ENCODE results near the gene C1RL. TPM values are rescaled to one million over a fixed set of nuclear protein-coding genes. Genes with fewer than 3 reads are reported as not detected.
A peak's percentile ranks its signal among the peaks of the same experiment; 100 is the strongest.

Gene C1RL
- total and polyA plus RNA-seq, 2 experiments from 2014 or later: 26.4 to 64.5 TPM

DNA sequence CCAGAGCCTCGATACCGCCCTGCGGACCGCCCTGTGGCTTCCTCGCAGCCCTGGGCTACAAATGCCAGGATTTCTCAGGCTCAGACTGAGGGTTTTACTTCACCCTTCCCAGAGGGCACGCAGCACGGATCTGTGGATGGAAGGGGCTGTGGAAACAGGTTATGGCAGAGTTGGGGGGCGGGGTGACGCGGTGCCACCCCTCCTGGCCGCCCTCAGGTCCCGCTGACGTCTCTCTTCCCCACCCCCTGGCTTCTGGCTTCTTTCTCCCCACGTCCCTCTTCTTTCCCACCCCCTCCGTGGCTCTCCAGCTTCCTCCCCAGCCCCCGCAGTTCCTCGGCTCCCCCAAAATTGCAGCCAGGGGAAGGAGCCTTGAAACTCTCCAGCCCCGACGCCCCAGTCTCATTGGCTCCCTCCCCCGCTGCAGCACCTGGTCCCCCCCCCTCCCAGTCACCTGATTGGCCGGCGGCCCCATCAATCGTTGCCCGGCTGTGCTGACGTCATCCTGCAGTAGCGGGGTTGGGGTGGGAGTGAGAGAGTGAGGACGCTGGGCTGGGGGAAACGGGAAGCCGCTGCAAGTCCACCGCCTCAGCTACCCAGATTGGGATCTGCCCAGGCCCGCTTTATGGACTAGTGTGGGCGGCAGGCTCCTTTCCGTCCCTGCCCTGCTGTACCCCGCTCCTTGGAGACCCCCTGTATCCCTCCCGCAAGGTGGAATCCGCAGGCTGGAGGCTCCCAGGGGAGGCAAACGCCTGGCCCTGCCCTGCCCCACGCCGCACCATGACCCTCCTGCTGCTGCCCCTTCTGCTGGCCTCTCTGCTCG, 21.1 kb upstream of the C1RL start, which contains the start of gene CLSTN3:
CLSTN3 (plus strand) TSS at position 500 of the 820 bp plus-strand sequence; CDS start at position 778, 278 bp downstream.
- H3K27ac ChIP-seq: peak within 1 kb of the TSS; percentile 89
- H3K4me2 ChIP-seq: peak within 1 kb of the TSS; percentile 100
- H3K9me3 ChIP-seq (ENCODE audit: low read depth): no peaks in the 10 kb centered on the region
- H4K20me1 ChIP-seq (ENCODE audit: insufficient read depth, poor library complexity, severe bottlenecking): no peaks in the 10 kb centered on the region
- peak; percentile 92 for DNase-seq (ENCODE audit: low spot score)
- TF ChIP-seq, protein P1, sequence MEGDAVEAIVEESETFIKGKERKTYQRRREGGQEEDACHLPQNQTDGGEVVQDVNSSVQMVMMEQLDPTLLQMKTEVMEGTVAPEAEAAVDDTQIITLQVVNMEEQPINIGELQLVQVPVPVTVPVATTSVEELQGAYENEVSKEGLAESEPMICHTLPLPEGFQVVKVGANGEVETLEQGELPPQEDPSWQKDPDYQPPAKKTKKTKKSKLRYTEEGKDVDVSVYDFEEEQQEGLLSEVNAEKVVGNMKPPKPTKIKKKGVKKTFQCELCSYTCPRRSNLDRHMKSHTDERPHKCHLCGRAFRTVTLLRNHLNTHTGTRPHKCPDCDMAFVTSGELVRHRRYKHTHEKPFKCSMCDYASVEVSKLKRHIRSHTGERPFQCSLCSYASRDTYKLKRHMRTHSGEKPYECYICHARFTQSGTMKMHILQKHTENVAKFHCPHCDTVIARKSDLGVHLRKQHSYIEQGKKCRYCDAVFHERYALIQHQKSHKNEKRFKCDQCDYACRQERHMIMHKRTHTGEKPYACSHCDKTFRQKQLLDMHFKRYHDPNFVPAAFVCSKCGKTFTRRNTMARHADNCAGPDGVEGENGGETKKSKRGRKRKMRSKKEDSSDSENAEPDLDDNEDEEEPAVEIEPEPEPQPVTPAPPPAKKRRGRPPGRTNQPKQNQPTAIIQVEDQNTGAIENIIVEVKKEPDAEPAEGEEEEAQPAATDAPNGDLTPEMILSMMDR (IDR thresholded peaks at IDR 0.05; ENCODE audit: poor library complexity): no peak
- no peak for TF ChIP-seq EZH2 (IDR thresholded peaks at IDR 0.05; ENCODE audit: borderline replicate concordance)
- TF ChIP-seq EZH2phosphoT487 (IDR thresholded peaks at IDR 0.05; ENCODE audit: low read depth, severe bottlenecking, unreplicated experiment): no peak
- H3K79me2 ChIP-seq: peaks cover 7% of the 10 kb centered on the region
- 2% methylated on average over 25 of the region's 40 CpGs for WGBS (ENCODE audit: low lambda C conversion rate, missing lambda C conversion rate)
- peak within 1 kb of the TSS; percentile 70 for H2AFZ ChIP-seq
- peak within 1 kb of the TSS; percentile 50 for H3K4me3 ChIP-seq
- H3K4me1 ChIP-seq (ENCODE audit: insufficient read depth): peaks cover 6% of the 10 kb centered on the region
- no peaks in the 10 kb centered on the region for H3K36me3 ChIP-seq (replicated peaks; ENCODE audit: insufficient read depth, low read depth)
- no peaks in the 10 kb centered on the region for H3K27me3 ChIP-seq
- no peaks in the 10 kb centered on the region for H3K9me2 ChIP-seq (replicated peaks; ENCODE audit: insufficient read depth)

DNA sequence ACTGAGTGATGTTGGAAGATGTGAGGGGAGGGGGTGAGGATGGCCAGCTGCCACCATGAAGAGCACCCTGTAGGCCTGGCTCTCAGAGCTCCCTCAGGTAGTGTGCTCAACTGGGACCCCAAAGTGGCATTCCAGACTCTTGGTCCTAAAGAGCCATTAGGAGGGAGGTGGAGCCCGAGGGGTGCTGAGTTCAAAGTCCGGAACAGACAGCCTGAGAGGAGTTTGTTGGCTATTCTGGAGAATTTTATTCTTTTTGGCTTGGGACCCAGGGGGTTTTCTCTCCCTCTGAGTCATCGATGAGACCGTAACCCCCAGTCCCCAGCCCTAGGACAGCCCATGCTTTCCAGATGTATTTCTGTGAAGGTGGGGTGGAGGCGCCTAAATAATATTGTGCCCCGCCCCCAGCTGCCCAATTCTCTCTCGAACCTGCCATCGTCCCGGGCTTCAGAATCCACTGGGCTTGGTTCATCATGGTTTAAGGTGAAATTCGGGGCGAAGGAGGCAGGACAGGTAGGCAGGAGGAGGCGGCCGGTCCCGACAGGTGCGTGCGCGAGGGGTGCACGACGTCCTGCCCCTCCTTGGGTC, 20.4 kb upstream of the C1RL start:
- WGBS (ENCODE audit: low lambda C conversion rate, missing lambda C conversion rate): 10% methylated on average over 19 of the region's 19 CpGs

DNA sequence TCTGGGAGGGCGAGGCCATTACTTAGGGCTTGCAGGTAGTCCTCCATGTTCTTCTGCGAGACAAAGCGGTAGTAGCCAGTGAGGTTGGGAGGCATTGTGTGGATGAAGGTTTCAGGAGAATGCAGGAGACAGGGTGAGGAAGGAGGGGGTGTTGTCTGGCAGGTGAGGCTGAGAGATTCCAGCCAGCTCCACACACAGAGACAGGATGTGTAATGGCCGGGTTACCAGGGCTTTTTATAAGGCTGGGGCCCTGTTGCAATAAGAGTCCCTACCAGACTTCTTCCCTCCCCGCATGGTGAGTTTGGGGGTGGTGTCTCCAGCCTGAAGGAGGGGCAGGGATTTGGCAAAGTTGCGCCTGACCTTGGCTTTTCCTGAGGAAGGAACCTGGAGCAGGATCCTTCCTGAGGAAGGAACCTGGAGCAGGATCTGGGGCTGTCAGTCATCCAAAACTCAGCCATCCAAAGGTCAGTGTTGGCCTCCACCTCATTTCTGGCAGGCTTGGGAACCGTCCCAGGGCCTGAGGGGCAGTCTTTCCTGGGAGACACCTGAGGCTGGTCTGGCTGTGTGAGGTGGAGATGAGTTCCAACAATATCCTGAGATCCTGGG, 19.8 kb upstream of the C1RL start, which contains the start of gene RBP5:
RBP5 (minus strand) TSS at position 209 of the 606 bp plus-strand sequence; CDS start at position 95, 114 bp downstream.
- H3K27ac ChIP-seq: peak within 1 kb of the TSS; percentile 89
- H3K4me3 ChIP-seq: peak within 1 kb of the TSS; percentile 50
- H4K20me1 ChIP-seq (ENCODE audit: insufficient read depth, poor library complexity, severe bottlenecking): no peaks in the 10 kb centered on the region
- H2AFZ ChIP-seq: peak within 1 kb of the TSS; percentile 70
- TF ChIP-seq, protein P1 (IDR thresholded peaks at IDR 0.05; ENCODE audit: poor library complexity): no peak
- TF ChIP-seq EZH2 (IDR thresholded peaks at IDR 0.05; ENCODE audit: borderline replicate concordance): no peak
- TF ChIP-seq EZH2phosphoT487 (IDR thresholded peaks at IDR 0.05; ENCODE audit: low read depth, severe bottlenecking, unreplicated experiment): no peak
- no peaks in the 10 kb centered on the region for H3K9me3 ChIP-seq (ENCODE audit: low read depth)
- H3K4me1 ChIP-seq (ENCODE audit: insufficient read depth): peaks cover 6% of the 10 kb centered on the region
- peak within 1 kb of the TSS; percentile 100 for H3K4me2 ChIP-seq
- H3K36me3 ChIP-seq (replicated peaks; ENCODE audit: insufficient read depth, low read depth): no peaks in the 10 kb centered on the region
- H3K27me3 ChIP-seq: no peaks in the 10 kb centered on the region
- WGBS (ENCODE audit: low lambda C conversion rate, missing lambda C conversion rate): 63% methylated on average over 7 of the region's 7 CpGs
- no peak for DNase-seq (ENCODE audit: low spot score)
- peaks cover 7% of the 10 kb centered on the region for H3K79me2 ChIP-seq
- H3K9me2 ChIP-seq (replicated peaks; ENCODE audit: insufficient read depth): no peaks in the 10 kb centered on the region

More for the DNA sequence above, 20.4 kb upstream of the C1RL start:
- H3K27me3 ChIP-seq: no peaks in the 10 kb centered on the region
- TF ChIP-seq EZH2 (IDR thresholded peaks at IDR 0.05; ENCODE audit: borderline replicate concordance) (no peak), EZH2phosphoT487 (IDR thresholded peaks at IDR 0.05; ENCODE audit: low read depth, severe bottlenecking, unreplicated experiment) (no peak)
- TF ChIP-seq, protein P1 (IDR thresholded peaks at IDR 0.05; ENCODE audit: poor library complexity): no peak
- H3K4me1 ChIP-seq (ENCODE audit: insufficient read depth): peaks cover 6% of the 10 kb centered on the region
- H3K9me3 ChIP-seq (ENCODE audit: low read depth): no peaks in the 10 kb centered on the region
- H3K4me3 ChIP-seq: peak overlapping the region; percentile 50
- H3K79me2 ChIP-seq: peaks cover 7% of the 10 kb centered on the region
- H3K36me3 ChIP-seq (replicated peaks; ENCODE audit: insufficient read depth, low read depth): no peaks in the 10 kb centered on the region
- no peaks in the 10 kb centered on the region for H4K20me1 ChIP-seq (ENCODE audit: insufficient read depth, poor library complexity, severe bottlenecking)
- peak overlapping the region; percentile 100 for H3K4me2 ChIP-seq
- DNase-seq (ENCODE audit: low spot score): peak; percentile 27
- H2AFZ ChIP-seq: peak overlapping the region; percentile 70
- no peaks in the 10 kb centered on the region for H3K9me2 ChIP-seq (replicated peaks; ENCODE audit: insufficient read depth)
- peak overlapping the region; percentile 89 for H3K27ac ChIP-seq

Data from hepatocyte (in vitro differentiated cells).